Body of pancreas (tissue), 4 donors: Measurements from ENCODE around the gene SLC10A3.

Experiments
- POLR2A ChIP-seq, 3 donors: fragments of 450-650 bp; IDR thresholded peaks; one replicate each; pipeline ENCODE4 v1.6.1; 2016; ENCODE audit warnings: antibody characterized with exemption in 3 of 3, mild to moderate bottlenecking in 2 of 3
- TF ChIP-seq, protein P1 (sequence below), 7 experiments: fragments of 450-650 bp in 4 of 7; fragments of 200-600 bp in 3 of 7; sonication (generic) in 3 of 7; IDR thresholded peaks; one replicate each; pipeline ENCODE4 v1.5.1; 2016 to 2019; ENCODE audit warnings: antibody characterized with exemption in 7 of 7

DNA sequence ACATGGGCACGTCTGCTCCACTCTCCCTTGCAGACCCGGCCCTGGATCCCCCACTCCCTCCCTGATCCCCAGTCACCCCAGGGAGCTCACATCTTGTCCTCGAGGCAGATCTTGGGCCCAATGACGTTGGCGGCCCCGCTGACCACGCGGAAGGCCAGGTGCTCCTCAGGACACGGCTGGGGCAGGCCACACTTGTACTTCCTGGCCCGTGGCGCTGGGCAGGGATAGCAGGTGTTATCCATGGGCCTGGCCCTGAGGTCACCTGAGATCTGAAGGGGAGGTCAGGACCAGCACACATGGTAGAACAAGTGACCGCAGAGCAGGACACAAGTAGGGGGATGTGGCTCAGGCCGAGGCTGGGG, 17.9 kb upstream of the SLC10A3 start:
- TF ChIP-seq, protein P1, sequence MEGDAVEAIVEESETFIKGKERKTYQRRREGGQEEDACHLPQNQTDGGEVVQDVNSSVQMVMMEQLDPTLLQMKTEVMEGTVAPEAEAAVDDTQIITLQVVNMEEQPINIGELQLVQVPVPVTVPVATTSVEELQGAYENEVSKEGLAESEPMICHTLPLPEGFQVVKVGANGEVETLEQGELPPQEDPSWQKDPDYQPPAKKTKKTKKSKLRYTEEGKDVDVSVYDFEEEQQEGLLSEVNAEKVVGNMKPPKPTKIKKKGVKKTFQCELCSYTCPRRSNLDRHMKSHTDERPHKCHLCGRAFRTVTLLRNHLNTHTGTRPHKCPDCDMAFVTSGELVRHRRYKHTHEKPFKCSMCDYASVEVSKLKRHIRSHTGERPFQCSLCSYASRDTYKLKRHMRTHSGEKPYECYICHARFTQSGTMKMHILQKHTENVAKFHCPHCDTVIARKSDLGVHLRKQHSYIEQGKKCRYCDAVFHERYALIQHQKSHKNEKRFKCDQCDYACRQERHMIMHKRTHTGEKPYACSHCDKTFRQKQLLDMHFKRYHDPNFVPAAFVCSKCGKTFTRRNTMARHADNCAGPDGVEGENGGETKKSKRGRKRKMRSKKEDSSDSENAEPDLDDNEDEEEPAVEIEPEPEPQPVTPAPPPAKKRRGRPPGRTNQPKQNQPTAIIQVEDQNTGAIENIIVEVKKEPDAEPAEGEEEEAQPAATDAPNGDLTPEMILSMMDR (IDR thresholded peaks at IDR 0.05) = no peak
- no peak for TF ChIP-seq POLR2A (IDR thresholded peaks at IDR 0.05)
